Neural progenitor cell (in vitro differentiated cells): ENCODE results near the gene KAZN.

Experiments
- CTCF ChIP-seq: fragments of 200-600 bp; sonication (generic); IDR thresholded peaks from 2 replicates; pipeline ENCODE4 v1.5.1; 2017; ENCODE audit warnings: antibody characterized with exemption, mild to moderate bottlenecking
- EZH2 ChIP-seq: fragments of 200-600 bp; sonication (generic); IDR thresholded peaks from 2 replicates; pipeline ENCODE4 v1.6.1; 2017; ENCODE audit warnings: antibody characterized with exemption, mild to moderate bottlenecking, moderate library complexity
- EZH2phosphoT487 ChIP-seq: fragments of 200-600 bp; sonication (generic); IDR thresholded peaks from 2 replicates; pipeline ENCODE4 v1.6.1; 2017; ENCODE audit warnings: antibody characterized with exemption

GRCh38 chr1:14897547-14897946, 299.1 kb downstream of the KAZN start:
- TF ChIP-seq CTCF (no peak), EZH2phosphoT487 (no peak), EZH2 (no peak)
